Jurkat, Clone E6-1 (cell line): ENCODE data around the gene SCRT2. TPM values are rescaled to one million over a fixed set of nuclear protein-coding genes. Genes with fewer than 3 reads are reported as not detected.
"Not testable (repeated sequence)": the region's sequence is repeated elsewhere in the genome, so short reads cannot be mapped to it uniquely, and the experiment has no call there.

Source experiments
- DNase-seq: peaks from one replicate; pipeline ENCODE4 v3.0.0-alpha.2; 2011; ENCODE audit warnings: low read depth, low spot score
- H3K4me3 ChIP-seq: 2 replicates; pipeline ENCODE4 v1.5.1; 2011; ENCODE audit warnings: mild to moderate bottlenecking, low read length, control low read depth, moderate library complexity
- polyA plus RNA-seq: library from polyadenylated mRNA; unstranded; fragments of >200 nt; gene quantifications from one replicate; pipeline ENCODE4 v1.2.1, GENCODE V29; 2012; ENCODE audit warnings: missing spikeins; ENCODE audit not compliant: insufficient read length, insufficient read depth

The SCRT2 gene
- polyA plus RNA-seq: not detected

DNA sequence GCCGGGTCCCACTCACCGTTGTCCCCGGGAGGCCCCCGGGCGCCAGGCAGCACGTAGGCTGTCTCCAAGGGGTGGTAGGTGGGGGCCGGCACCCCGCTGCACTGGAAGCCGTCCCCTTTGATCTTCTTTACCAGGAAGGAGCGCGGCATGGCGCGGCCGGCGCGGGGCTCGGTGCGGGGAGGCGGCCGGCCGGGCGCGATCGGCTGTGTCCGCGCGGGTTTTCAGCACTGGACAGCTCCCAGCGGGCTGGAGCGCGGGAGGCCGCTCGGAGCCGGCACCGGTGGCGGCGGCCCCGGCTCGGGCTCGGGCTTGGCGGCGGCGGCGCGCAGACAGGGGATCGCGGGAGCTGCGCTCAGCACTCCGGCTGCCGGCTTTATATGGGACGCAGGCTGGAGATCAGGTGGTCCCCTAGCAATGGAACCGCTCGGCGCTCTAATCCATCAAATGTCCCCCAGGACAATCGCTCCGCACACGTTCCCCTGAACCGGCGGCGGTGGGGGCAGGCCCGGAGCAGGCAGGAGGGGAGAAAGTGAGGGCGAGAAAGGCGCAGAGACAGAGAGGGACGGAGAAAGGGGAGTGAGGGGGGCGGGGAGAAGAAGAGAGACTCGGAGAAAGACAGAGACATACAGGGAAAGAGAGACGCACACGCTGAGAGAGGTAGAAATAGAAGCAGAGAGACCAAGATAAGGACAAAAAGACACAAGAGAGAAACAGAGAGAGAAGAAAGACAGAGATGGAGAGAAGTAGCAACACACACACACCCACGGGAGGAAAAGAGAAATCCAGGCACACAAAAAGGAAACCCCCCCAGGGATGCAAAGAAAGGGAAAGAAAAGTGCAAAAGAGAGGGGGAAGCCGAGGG, at the start of gene SCRT2:
TSS of gene SCRT2 (minus strand) at position 350 of the 862 bp plus-strand sequence. CDS start at position 149, 201 bp downstream.
- no peak for DNase-seq
- H3K4me3 ChIP-seq: no peak within 1 kb of the TSS

DNA sequence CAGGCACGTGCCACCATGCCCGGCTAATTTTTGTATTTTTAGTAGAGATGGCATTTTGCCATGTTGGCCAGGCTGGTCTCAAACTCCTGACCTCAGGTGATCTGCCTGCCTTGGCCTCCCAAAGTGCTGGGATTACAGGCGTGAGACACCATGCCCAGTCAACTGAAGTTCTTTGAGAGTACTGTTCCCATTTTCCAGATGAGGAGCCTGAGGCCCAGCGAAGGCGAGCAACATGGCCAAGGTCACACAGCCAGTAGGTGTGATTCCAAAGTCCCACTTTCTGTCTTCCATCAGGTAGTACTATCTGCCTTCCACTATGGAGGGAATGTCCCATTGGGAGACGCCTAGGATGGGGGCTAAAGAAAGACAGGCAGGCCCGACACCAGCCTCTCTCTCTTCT, 49.2 kb upstream of the SCRT2 start:
- not testable (repeated sequence) for DNase-seq, H3K4me3 ChIP-seq

DNA sequence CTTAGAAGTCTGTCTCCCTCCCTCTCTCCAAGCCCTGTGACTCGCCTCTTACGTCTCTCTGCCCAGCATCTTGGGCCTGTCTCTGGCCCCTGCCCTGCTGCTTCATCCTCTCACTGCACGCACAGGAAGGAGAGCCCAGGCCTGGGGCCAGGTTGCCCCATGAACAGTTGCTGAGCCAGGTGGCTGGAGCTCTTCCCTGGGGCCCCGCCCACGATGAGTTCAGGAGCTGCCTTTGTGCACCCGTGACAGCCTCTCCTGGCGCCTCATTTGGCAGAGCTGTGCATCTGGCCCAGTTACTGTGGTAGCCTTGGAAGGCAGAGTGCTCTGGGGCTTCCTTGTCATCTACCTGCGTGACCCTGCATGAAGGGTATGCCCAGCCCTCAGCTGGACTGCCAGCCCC, 48.2 kb upstream of the SCRT2 start:
- H3K4me3 ChIP-seq: no peak overlapping the region
- no peak for DNase-seq

DNA sequence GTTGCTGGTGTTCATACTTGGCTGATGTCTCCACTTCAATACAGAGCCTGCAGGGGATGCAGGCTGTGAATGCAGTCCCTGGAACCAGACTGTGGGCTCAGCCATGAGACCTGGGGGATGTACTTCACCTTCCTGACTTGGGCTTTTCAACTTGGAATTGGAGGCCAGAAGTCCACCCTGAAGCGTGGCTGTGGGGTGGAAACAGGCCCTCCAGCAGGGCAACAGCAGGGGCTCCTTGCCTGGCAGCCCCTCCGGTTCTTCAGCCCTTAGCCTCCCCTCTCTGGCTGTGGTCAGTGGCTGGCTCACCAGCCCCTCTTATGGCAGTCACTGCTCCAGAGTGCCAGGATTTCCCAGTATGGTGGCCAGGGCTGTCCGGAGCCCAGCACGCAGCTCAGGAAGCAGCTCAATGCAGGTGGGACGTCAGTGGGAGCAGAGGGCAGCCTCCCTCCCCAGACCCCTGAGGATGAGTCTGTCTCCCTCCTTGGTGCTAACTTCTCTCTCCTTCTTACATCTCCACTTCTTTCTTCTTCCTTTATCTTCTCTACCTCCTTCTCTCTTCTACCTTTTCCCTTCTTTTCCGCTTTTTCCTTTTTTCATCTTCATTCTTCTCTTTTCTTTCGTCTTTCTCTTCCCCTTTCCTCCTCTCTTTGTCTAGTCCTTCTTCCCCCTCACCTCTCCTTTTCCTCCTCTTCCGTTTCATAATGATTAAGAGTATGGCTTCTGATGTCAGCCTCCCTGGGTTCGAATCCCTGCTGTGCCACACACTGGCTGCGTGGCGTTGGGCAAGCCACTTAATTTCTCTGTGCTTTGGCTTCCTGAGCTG, 47.4 kb upstream of the SCRT2 start:
- no peak overlapping the region for H3K4me3 ChIP-seq
- DNase-seq: no peak

DNA sequence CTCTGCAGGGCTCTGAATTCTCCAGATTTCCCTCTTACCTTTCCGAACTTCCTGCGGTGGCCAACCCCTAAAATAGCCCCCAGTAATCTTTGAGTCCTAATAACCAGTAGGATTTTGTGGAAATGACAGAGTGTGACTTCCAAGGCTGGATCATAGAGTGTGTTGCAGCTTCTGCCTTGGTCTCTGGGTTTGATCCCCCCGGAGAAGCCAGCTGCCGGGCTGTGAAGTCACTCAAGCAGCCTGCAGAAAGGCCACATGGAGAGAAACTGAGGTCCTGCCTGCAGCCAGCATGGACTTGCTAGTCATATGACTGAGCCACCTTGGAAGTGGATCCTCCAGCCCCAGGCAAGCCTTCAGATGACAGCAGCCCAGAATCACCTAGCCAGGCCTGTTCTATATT, 46.3 kb upstream of the SCRT2 start:
- no peak for DNase-seq
- H3K4me3 ChIP-seq: no peak overlapping the region

DNA sequence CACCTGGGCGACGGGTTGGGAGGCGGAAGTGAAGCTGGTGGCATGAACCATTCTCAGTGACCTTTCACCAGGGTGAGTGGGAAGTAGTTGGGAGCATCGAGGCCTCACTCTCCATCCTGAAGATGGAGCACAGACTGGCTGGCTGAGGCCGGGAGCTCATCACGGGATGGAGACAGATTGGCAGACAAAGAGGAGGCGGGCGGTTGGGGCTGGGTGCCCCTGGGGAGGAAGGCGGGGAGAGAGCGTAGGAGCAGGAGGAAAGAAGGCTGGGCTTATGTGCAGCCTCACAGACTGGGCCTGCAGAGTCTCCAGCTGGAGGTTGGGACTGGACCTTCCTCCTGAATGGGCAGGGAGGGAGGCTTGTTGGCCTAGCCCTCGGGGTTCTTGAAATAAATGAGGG, 44.2 kb upstream of the SCRT2 start:
- DNase-seq: no peak
- no peak overlapping the region for H3K4me3 ChIP-seq

DNA sequence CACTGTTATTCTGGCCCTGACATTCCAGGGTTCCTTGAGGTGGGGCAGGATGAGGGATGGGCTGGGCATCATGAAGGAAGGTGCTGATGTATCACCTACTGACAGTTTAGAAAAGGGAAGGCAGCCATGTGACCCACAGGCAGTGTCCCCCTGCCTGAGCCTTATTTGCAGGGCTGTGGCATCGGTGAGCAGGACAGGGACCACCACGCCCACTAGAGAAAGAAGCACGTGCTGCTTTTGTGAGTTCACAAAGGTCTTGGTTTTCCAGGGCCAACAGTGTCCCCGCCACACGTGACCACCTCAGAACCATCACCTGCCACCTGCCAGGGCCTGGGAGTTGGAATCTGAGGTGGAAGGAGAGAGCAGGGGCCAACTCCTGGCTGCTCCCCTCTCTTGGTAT, 43.5 kb upstream of the SCRT2 start:
- DNase-seq: no peak
- no peak overlapping the region for H3K4me3 ChIP-seq

DNA sequence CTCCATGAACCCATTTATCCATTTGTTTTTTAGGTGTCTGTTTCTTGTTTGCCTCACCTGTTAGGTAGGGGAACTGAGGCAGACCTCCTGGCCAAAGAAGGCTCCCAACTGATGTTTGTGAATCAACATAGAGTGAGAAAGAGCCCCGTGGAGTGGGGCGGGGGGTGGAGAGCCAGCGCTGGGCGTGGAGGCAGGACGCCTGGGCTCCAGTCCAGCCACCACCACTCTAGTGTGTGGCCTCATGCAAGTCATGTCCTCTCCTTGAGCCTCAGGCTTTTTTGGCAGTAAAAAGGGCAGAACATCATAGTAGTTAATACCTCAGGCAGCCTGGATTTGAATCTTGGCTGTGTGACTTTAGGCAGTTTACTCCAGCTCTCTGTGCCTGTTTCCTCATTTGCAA, 42.2 kb upstream of the SCRT2 start:
- no peak for DNase-seq
- no peak overlapping the region for H3K4me3 ChIP-seq

DNA sequence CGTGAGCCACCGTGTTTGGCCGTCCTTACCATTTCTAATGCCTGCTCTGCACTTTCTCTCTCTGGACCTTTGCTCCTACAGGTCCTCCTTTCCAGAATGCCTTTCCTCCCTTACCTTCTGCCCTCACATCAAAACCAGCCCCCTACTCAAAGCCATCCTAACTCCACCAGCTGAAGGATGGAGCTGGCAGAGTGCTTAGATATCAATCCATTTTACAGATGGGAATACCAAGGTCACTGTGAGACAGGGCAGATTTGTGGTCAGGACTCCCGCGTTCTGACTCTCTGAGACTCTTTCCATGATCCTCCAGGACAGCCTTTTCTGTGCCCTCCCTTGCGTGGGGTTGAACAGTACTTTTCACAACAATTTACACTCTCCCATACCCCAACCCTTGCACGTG, 41.7 kb upstream of the SCRT2 start:
- no peak for DNase-seq

DNA sequence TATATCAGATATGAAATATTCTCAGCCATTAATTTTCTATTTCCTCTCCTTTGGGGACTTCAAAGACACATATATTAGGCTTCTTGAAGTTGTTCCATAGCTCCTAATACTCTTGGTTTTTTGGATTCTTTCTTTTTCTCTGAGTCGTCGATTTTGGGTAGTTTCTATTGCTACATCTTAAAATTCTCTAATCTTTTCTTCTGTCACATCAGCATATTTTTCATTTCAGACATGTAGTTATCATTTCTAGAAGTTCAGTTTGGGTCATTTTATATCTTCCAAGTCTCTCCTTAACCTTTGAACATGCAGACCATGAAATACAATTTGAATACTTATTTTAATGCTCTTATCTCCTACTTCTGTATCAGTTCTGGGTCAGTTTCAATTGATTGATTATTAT, 38.9 kb upstream of the SCRT2 start:
- H3K4me3 ChIP-seq: no peak overlapping the region
- DNase-seq: no peak

More for the DNA sequence above, 41.7 kb upstream of the SCRT2 start:
- no peak overlapping the region for H3K4me3 ChIP-seq

DNA sequence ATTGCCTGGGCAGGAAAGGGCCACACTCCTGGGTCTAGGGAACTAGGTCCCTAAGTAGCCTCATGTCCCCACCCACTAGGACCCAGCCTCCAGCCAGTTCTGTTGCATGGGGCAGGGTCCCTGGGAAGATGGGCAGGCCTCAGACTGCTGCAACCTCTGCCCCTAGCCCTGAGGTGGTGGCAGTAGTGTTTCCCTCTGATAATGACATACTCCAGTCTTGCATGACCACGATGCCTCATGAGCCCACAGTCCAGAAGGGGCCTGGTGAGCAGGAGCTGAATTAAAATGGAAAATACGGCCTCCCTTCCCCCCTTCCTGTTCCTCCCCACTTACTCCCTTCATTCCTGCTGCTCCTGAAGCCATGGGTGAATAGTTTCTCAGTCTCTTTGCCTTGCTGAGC, 36.0 kb upstream of the SCRT2 start:
- no peak for DNase-seq
- H3K4me3 ChIP-seq: no peak overlapping the region

DNA sequence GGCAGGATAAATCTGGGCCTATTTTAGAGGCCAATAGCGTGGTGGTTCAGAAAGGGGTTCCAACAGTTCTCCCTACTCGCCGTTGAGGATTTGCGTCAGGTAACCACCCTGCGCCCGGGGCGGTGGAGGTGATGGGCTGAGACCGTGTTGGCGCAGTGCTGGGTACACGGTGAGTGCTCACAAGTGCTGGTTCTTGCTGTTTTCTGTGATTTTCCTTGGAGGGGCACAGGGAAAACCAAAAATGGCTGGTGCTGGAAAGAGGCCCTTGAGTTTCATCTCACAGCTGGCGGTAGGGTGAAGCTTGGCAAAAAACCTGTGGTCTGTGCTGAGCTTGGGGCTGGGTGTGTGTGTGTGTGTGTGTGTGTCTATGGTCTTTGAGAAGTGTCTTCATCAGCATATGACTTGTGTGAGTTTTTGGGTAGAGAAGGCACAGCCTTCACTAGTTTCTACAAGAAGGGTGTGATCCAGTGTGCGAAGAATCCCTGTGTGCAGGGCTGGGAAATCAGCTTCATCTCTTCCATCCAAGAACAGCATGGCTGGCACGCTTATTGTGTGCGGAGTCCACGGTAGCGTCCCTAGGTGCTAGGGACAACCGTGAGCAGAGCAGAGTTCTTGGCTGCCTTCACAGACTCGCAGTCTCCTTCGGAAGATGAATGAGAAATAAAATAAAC, 35.3 kb upstream of the SCRT2 start:
- no peak for DNase-seq
- no peak overlapping the region for H3K4me3 ChIP-seq

DNA sequence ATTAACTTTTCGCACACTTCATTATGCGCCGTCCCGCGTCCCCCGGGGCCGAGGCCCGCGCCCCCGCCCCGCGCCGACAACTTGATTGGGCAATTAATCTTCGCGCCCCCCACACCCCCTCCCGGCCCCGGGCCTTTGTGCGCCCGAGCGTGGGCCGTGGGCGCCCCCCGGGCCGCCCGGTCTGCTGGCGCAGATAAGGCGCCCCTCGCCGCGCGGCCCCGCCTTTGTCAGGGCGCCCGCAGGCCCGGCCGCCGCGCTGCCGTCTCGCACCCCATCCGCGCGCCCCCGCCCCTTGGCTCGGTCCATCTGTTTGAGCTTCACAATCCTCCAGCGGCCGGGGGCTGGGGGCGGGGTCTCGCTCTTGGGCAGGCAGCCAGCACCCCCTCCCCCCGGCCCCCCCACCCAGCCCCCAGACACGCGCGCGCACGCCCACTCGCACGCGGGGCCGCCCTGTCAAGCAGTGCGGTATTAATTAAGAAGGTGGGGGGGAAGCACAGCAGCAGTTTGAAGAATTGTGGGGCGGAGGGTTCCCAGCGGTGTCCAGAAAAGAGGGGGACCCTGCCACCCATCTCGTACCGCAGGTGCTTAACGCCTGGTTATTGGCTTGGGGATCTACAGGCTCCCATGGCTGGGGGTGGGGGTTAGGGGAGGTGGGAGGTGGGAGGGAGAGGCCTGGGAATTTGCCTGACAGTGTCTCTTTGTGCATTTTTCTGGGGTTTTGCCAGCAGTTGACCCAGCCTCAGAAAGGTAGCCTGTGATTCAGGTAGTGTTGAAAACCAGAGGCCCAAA, 34.6 kb upstream of the SCRT2 start:
- no peak overlapping the region for H3K4me3 ChIP-seq

DNA sequence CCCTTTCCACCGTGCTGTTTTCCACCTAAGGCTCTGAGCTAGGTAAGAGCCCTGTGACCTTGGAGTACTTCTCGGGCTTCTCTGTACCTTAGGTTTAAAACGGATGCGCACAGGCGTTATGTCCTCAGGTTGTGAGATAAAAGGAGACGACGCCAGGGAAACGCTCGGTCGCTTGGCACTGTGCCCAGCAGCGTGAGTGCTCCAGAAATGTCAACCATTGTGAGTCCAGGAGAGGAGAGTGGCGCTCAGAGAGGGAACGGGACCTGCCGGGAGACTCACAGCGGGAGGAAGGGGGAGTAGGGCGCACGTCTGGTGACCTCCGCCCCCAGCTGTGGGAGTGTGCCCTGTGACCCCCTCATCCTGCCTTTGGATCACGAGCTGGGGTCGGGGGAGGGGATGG, 33.8 kb upstream of the SCRT2 start:
- DNase-seq: no peak
- H3K4me3 ChIP-seq: no peak overlapping the region

More for the DNA sequence above, 34.6 kb upstream of the SCRT2 start:
- DNase-seq: no peak

DNA sequence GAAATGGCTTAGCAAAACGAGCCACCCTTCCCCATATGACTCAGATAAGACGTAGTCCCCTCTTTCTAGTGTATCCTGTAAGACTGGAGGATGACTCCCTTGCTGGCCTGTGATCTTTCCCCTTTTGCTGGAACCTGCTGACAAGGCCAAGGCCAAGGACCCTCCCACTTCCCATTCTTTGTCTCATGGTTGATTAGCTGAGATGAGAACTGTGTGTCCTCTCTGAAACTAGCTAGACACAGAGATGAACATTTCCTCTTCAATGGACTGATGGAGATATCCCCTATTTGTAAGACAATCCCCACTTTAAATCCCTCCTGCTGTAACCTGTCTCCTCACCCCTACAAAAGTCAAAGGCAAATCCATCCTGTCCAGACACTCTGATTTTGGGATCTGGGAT, 33.4 kb upstream of the SCRT2 start:
- no peak overlapping the region for H3K4me3 ChIP-seq

DNA sequence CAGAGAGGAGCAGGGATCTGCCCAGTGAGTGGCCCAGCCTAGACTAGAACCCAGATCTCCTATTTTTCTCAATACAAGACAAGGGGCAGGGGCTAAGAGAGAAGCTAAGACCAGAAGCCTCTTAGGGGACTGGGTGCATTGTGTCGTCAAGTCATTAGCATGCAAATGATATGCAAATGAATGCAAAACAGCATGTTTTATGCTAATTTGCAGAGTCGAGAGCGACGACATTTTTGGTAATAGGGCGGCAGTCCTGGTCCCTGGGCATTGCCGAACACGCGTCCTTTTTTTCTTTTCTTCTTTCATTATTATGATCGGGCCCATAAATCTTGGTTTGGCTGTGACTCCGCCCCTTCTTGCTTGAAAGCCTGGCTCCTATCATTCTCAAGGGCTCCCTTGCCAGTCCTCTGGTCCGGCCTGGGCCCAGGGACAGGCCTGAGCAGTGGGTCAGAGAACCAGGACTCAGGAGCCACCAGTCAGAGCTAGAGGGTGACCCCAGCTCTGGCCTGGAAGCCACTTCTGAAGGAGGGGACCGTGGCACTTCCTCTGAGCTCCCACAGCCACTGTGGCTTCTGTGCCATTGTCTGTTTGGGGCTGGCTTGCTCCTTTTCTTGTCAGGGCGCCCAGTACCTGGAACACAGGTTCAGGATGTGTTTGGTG, 32.0 kb upstream of the SCRT2 start:
- DNase-seq: no peak
- no peak overlapping the region for H3K4me3 ChIP-seq

More for the DNA sequence above, 33.4 kb upstream of the SCRT2 start:
- no peak for DNase-seq

DNA sequence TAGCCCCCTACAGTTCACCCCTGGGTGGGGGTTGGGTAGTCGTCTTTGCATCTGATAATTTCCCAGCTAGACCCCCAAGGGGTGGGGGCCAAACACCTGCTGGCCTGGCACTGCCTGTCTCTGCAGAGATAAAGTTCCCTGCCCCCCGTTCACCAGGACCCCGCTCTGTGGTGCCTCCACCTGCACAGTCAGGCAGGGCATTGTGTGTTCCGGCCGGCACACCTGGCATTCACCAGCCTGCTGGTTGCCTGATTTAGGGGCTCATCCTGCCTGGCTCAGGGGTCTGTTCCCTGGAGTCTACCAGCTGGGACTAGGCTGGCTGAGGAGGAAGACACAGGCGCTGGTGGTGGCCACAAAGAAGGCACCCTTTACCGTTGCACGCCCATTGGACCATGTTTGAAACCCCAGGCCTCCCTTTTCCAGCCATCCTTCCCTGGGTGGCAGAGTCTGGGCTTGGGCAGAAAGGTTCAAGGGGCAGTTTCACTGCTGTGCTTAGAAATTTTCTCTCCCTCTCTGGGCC, 30.8 kb upstream of the SCRT2 start:
- no peak for DNase-seq
- H3K4me3 ChIP-seq: no peak overlapping the region

DNA sequence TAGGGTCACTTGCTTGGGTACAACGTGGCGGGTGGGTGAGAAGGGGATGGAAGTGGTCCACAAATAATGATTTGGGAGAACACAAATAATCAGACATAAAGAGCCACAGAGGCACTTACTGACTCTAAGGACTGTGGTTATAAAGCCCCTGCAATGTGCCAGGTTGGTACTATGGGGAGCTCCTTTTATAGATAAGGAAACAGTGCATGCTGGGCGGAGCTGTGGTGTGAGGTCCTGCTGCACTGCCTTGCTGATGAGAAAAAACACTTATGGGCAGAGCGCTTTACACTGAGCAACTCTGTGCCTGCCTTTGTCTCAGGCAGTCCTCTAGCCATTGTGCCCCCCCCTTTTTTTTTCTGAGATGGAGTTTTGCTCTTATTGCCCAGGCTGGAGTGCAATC, 29.1 kb upstream of the SCRT2 start:
- no peak overlapping the region for H3K4me3 ChIP-seq
- no peak for DNase-seq
